ENCODE results near the gene IL12B.

The IL12B gene

DNA sequence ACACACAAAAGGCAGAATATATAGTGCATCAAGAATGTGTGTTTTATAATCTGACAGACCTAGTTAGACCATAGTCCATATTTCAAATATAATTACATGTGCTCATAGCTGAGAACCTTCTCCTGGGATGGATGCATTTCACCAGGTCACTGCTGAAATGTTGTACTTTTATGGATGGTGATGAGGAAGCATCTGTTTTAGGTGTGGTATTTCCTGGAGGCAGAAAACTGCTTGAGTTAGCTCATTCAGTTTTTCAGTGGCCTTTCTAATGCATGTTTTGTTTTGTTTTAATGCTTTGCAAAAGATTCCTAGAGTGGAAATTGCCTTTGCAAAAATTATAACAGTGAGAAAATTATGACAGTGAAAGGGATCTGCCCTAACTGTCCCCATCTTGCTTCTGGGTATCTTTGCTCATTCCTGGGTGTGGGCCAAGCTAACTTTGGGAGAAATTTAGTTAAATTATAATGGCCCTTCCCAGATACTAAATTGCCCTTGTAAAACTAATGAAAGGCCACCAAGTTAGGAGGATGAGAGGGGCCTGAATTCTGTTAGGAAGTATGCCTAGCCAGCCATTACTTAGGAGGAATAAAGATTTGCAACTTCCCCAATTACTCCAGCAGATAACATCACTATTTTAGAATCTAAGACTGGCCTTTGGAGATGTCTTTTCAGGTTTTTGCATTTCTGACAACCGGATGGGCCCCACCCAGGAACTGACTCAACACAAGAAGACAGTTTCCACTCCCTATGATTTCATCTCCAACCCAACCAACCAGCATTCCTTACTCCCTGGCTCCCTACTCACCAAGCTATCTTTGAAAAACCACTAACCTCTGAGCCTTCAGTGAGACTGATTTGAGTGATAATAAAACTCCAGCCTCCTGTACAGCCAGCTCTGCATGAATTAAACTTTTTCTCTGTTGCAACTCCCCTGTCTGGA, 7.0 kb upstream of the IL12B start:
- Histone ChIP-seq H4K20me1 (ENCODE audit: low read depth, low read length) (no peaks in the 10 kb centered on the region), H2AFZ (ENCODE audit: low read depth, low read length, severe bottlenecking) (no peak overlapping the region), H3K27me3 (ENCODE audit: low read length) (no peaks in the 10 kb centered on the region), H3K9me2 (replicated peaks; ENCODE audit: insufficient read depth, low read length) (no peaks in the 10 kb centered on the region), H3K27ac (ENCODE audit: low read depth, low read length) (no peak overlapping the region), H3K9me3 (ENCODE audit: insufficient read depth, low read length) (no peaks in the 10 kb centered on the region), H3K9ac (ENCODE audit: low read length) (no peak overlapping the region), H3K36me3 (ENCODE audit: low read length) (no peaks in the 10 kb centered on the region), H3F3A (ENCODE audit: insufficient read depth) (no peaks in the 10 kb centered on the region), H3K4me2 (ENCODE audit: low read depth, low read length, poor library complexity, severe bottlenecking) (no peak overlapping the region), H3K79me2 (ENCODE audit: insufficient read depth, low read length) (no peaks in the 10 kb centered on the region), H3K4me3 (ENCODE audit: insufficient read depth, low read length, poor library complexity, severe bottlenecking) (no peak overlapping the region)
- TF ChIP-seq CTCF (IDR thresholded peaks at IDR 0.05; ENCODE audit: insufficient read depth, low read length, poor library complexity, severe bottlenecking) (no peak), EZH2phosphoT487 (conservative IDR thresholded peaks at IDR 0.05; ENCODE audit: low read length) (no peak)

GRCh38 chr5:159336586-159336985, 6.3 kb upstream of the IL12B start:
- Histone ChIP-seq H4K20me1 (ENCODE audit: low read depth, low read length) (no peaks in the 10 kb centered on the region), H3K27ac (ENCODE audit: low read depth, low read length) (no peak overlapping the region), H3K9ac (ENCODE audit: low read length) (no peak overlapping the region), H3K9me2 (replicated peaks; ENCODE audit: insufficient read depth, low read length) (no peaks in the 10 kb centered on the region), H3K36me3 (ENCODE audit: low read length) (no peaks in the 10 kb centered on the region), H3K9me3 (ENCODE audit: insufficient read depth, low read length) (no peaks in the 10 kb centered on the region), H3K4me3 (ENCODE audit: insufficient read depth, low read length, poor library complexity, severe bottlenecking) (no peak overlapping the region), H3K79me2 (ENCODE audit: insufficient read depth, low read length) (no peaks in the 10 kb centered on the region), H3K27me3 (ENCODE audit: low read length) (no peaks in the 10 kb centered on the region), H3F3A (ENCODE audit: insufficient read depth) (no peaks in the 10 kb centered on the region), H3K4me2 (ENCODE audit: low read depth, low read length, poor library complexity, severe bottlenecking) (no peak overlapping the region), H2AFZ (ENCODE audit: low read depth, low read length, severe bottlenecking) (no peak overlapping the region)
- TF ChIP-seq EZH2phosphoT487 (conservative IDR thresholded peaks at IDR 0.05; ENCODE audit: low read length) (no peak), CTCF (IDR thresholded peaks at IDR 0.05; ENCODE audit: insufficient read depth, low read length, poor library complexity, severe bottlenecking) (no peak)

DNA sequence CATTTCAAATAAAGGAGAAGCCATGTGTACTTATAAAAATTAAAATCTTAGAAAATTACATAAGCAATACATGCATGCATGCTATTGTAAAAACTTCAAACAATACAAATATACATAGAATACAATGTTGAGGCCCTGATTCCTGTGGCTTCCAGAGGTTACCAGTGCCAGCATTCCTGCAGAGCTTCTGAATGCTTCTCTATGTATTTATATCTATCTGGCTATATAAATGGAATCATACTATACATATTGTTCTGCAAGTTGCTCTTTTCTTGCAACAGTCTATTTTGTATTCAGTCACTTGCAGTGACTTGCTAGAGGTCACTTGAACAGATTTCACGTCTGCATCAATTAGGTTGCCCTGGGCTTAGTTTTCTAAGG, 3.2 kb upstream of the IL12B start:
- no peak overlapping the region for H3K4me2 ChIP-seq (ENCODE audit: low read depth, low read length, poor library complexity, severe bottlenecking)
- H3K36me3 ChIP-seq (ENCODE audit: low read length), result no peaks in the 10 kb centered on the region
- TF ChIP-seq CTCF (IDR thresholded peaks at IDR 0.05; ENCODE audit: insufficient read depth, low read length, poor library complexity, severe bottlenecking) (no peak), EZH2phosphoT487 (conservative IDR thresholded peaks at IDR 0.05; ENCODE audit: low read length) (no peak)

More for the DNA sequence above, 3.2 kb upstream of the IL12B start:
- no peaks in the 10 kb centered on the region for H4K20me1 ChIP-seq (ENCODE audit: low read depth, low read length)
- no peak overlapping the region for H3K9ac ChIP-seq (ENCODE audit: low read length)
- no peak overlapping the region for H3K27ac ChIP-seq (ENCODE audit: low read depth, low read length)
- no peak overlapping the region for H3K4me3 ChIP-seq (ENCODE audit: insufficient read depth, low read length, poor library complexity, severe bottlenecking)
- no peak overlapping the region for H2AFZ ChIP-seq (ENCODE audit: low read depth, low read length, severe bottlenecking)
- H3K9me2 ChIP-seq (replicated peaks; ENCODE audit: insufficient read depth, low read length), result no peaks in the 10 kb centered on the region
- H3K27me3 ChIP-seq (ENCODE audit: low read length), result no peaks in the 10 kb centered on the region
- no peaks in the 10 kb centered on the region for H3K79me2 ChIP-seq (ENCODE audit: insufficient read depth, low read length)
- no peaks in the 10 kb centered on the region for H3F3A ChIP-seq (ENCODE audit: insufficient read depth)
- H3K9me3 ChIP-seq (ENCODE audit: insufficient read depth, low read length), result no peaks in the 10 kb centered on the region
